Astrocyte of the cerebellum (primary cell): Measurements from ENCODE around the gene NR1I2.

Experiments used
- DNase-seq: peaks from one replicate; pipeline ENCODE4 v3.0.0-alpha.2; 2011; ENCODE audit warnings: low read depth
- H3K4me3 ChIP-seq: 2 replicates; pipeline ENCODE4 v1.5.1; 2011; ENCODE audit warnings: mild to moderate bottlenecking, low read depth, low read length, moderate library complexity
- CTCF ChIP-seq: IDR thresholded peaks from 2 replicates; pipeline ENCODE4 v1.5.1; 2012; ENCODE audit warnings: low read length, low read depth, moderate library complexity, mild to moderate bottlenecking; ENCODE audit errors: missing control alignments
- in situ Hi-C: cut with HindIII; loops from 2 replicates; pipeline ENCODE4 v1.10.0; 2017; ENCODE audit warnings: low sequenced_read_pairs

The NR1I2 gene

DNA sequence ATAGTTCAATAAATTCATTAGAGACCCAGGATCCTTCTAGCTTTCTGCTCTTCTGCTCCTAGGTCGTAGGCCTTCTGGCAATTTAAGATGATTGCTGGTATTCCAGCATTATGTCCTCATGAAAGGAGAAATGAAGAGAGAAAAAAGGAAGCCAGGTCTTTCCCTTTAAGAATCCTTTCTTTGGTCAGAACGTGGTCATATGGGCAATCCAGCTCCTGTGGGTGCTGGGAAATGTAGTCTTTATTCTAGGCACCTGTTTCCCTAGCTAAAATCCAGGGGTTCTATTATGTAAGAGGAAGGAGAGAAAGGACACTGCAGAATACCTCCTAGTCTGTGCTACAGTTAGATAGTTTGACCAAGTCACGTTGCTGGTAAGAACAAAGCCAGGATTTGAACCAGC, 35.5 kb upstream of the NR1I2 start:
- no peak for DNase-seq
- in situ Hi-C loops = no loop called here
- no peak overlapping the region for H3K4me3 ChIP-seq
- TF ChIP-seq CTCF = no peak

DNA sequence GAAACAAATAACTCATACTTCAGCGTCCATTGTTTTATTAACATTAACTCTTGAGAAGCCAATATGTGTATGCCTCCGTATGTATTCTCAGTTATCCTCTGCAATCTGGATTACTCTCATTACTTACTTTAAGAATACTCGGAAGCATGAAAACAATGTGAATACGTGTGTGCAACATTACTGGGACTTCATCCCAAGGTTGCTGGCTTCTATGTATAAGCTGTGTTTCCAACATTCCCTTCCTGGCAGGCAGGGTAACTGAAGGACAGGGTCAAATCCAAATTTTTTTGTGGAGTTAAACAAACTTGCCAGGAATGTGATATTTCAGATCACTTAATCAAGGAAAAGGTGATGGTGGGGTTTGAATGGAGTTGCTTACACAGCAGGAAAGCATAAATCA, 34.5 kb upstream of the NR1I2 start:
- no peak overlapping the region for H3K4me3 ChIP-seq
- TF ChIP-seq CTCF = no peak
- in situ Hi-C loops = no loop called here
- DNase-seq = no peak

GRCh38 chr3:119748991-119749390, 32.9 kb upstream of the NR1I2 start:
- in situ Hi-C loops = no loop called here
- H3K4me3 ChIP-seq = no peak overlapping the region
- no peak for TF ChIP-seq CTCF
- DNase-seq = no peak

GRCh38 chr3:119751423-119751822, 30.5 kb upstream of the NR1I2 start:
- no peak for TF ChIP-seq CTCF
- H3K4me3 ChIP-seq = no peak overlapping the region
- no peak for DNase-seq
- in situ Hi-C loops = no loop called here

DNA sequence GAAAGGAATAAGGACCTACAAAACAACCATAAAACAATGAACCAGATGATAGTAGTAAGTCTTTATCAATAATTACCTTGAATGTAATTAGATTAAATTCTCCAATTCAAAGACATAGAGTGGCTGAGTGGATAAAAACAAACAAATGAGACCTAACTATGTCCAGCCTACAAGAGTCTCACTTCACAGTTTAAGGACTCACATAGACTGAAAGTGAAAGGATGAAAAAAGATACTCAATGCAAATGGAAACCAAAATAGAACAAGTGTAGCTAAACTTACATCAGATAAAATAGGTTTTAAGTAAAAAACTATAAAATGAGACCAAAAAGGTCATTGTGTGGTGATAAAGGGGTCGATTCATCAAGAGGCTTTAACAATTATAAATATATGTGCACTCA, 21.9 kb upstream of the NR1I2 start:
- DNase-seq = no peak
- in situ Hi-C loops = no loop called here
- no peak for TF ChIP-seq CTCF
- H3K4me3 ChIP-seq = no peak overlapping the region

DNA sequence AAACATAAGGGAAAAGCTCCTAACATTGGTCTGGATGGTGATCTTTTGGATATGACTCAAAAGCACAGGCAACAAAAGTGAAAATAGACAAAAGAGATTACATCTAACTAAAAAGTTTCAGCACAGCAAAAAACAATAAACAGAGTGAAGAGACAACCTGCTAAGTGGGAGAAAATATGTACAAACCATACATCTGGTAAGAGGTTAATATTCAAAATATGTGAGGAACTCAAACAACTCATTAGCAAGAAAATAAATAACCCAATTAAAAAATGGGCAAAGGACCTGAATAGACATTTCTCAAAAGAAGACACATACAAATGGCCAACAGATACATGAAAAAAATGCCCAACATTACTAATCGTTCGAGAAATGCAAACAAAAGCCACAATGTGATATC, 19.0 kb upstream of the NR1I2 start:
- H3K4me3 ChIP-seq = no peak overlapping the region
- in situ Hi-C loops = no loop called here
- DNase-seq = no peak
- no peak for TF ChIP-seq CTCF

- DNase-seq = no peak
- H3K4me3 ChIP-seq = no peak overlapping the region
- in situ Hi-C loops = no loop called here
- no peak for TF ChIP-seq CTCF
These were observed 18.4 kb upstream of the NR1I2 start for GRCh38 chr3:119763466-119763865.
